ENCODE results near the gene LHFPL3.

The LHFPL3 gene

DNA sequence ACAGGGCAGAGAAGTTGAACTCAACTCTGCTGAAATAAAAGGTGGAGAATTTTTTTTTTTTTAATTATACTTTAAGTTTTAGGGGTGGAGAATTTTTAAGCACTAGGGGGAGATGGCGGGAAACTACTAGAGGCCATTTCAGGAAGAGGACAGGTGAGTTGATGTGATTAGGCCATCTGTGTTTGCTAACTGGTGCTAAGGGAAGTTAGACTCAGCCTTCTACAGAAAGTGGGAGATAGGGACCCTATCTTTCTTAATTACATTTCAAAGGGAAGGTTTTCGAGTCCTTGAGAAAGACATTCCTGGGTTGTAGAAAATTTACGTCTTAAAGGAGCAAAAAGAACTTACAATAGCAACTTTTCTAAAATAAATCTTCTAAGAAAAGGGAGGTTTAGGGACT, 124.8 kb downstream of the LHFPL3 start:
- H2BK120ac ChIP-seq (ENCODE audit: insufficient read depth, low read length, poor library complexity): no peak overlapping the region
- no peaks in the 10 kb centered on the region for H3K27me3 ChIP-seq (ENCODE audit: insufficient read depth, low read length)
- H3K79me1 ChIP-seq (ENCODE audit: low read length): no peaks in the 10 kb centered on the region
- H3K4me3 ChIP-seq (ENCODE audit: low read depth, low read length): no peak overlapping the region
- no peaks in the 10 kb centered on the region for H3K36me3 ChIP-seq (ENCODE audit: control insufficient read depth in 1 of 2, insufficient read depth in 2 of 2, low read length in 2 of 2)
- no peak overlapping the region for H3K14ac ChIP-seq (ENCODE audit: low read length)
- no peaks in the 10 kb centered on the region for H3K79me2 ChIP-seq (ENCODE audit: control insufficient read depth, insufficient read depth, low read length, poor library complexity)
- H3K18ac ChIP-seq (ENCODE audit: low read length): no peak overlapping the region
- H3K27ac ChIP-seq (ENCODE audit: low read depth, low read length): no peak overlapping the region
- no peak overlapping the region for H4K91ac ChIP-seq (ENCODE audit: low read depth, low read length)
- H2BK5ac ChIP-seq (ENCODE audit: low read depth, low read length, poor library complexity): no peak overlapping the region
- H3K4me1 ChIP-seq (ENCODE audit: control insufficient read depth in 1 of 2, insufficient read depth in 2 of 2, low read length in 2 of 2): no peaks in the 10 kb centered on the region
- H2AK5ac ChIP-seq (ENCODE audit: low read length): no peak overlapping the region
- no CpG with 5 or more reads among the region's 3 CpGs for WGBS (ENCODE audit: extremely low coverage, insufficient coverage, insufficient read length)
- H2AFZ ChIP-seq (ENCODE audit: insufficient read depth, low read length, poor library complexity): no peak overlapping the region
- peaks cover 3% of the 10 kb centered on the region for H3K9me3 ChIP-seq (ENCODE audit: insufficient read depth, low read depth, low read length)
- H3K4ac ChIP-seq (ENCODE audit: low read depth, low read length): no peak overlapping the region
- no peak overlapping the region for H3K4me2 ChIP-seq (ENCODE audit: low read length)
- no peak overlapping the region for H3K23ac ChIP-seq (ENCODE audit: low read length)
- no peak for DNase-seq
- no peak overlapping the region for H4K8ac ChIP-seq (ENCODE audit: low read depth, low read length)
- no peak overlapping the region for H3K9ac ChIP-seq (ENCODE audit: low read length)
- no peak overlapping the region for H2BK12ac ChIP-seq (ENCODE audit: low read length)
- no peak overlapping the region for H4K12ac ChIP-seq (ENCODE audit: low read depth, low read length)

DNA sequence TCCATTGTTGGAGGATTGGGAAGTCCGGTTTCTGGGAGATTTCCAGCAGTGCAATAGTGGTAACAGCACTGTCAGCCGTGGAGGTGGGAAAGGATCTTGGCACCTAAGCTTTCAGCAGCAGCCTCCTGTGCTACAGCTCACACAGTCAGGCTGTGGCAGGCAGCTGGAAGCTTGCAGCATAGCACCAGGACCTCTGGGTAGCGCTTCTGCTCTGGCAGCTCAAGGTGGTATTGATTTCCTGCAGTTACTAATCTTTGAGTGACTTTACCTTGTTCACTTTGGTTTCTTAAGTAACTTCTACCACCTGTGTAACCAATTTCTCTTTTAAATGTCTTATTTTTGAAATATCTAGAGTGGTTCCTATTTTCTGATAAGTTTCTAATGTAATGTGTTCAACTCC, 130.5 kb downstream of the LHFPL3 start:
- Histone ChIP-seq H3K79me1 (ENCODE audit: low read length) (no peaks in the 10 kb centered on the region), H3K79me2 (ENCODE audit: control insufficient read depth, insufficient read depth, low read length, poor library complexity) (no peaks in the 10 kb centered on the region), H2AK5ac (ENCODE audit: low read length) (no peak overlapping the region), H2BK120ac (ENCODE audit: insufficient read depth, low read length, poor library complexity) (no peak overlapping the region), H2BK12ac (ENCODE audit: low read length) (no peak overlapping the region), H3K14ac (ENCODE audit: low read length) (no peak overlapping the region), H2AFZ (ENCODE audit: insufficient read depth, low read length, poor library complexity) (no peak overlapping the region), H4K91ac (ENCODE audit: low read depth, low read length) (no peak overlapping the region), H3K23ac (ENCODE audit: low read length) (no peak overlapping the region), H3K18ac (ENCODE audit: low read length) (no peak overlapping the region), H2BK5ac (ENCODE audit: low read depth, low read length, poor library complexity) (no peak overlapping the region), H4K8ac (ENCODE audit: low read depth, low read length) (no peak overlapping the region), H3K4me2 (ENCODE audit: low read length) (no peak overlapping the region), H3K4ac (ENCODE audit: low read depth, low read length) (no peak overlapping the region), H3K9ac (ENCODE audit: low read length) (no peak overlapping the region), H3K4me3 (ENCODE audit: low read depth, low read length) (no peak overlapping the region), H3K36me3 (ENCODE audit: control insufficient read depth in 1 of 2, insufficient read depth in 2 of 2, low read length in 2 of 2) (no peaks in the 10 kb centered on the region), H3K27ac (ENCODE audit: low read depth, low read length) (no peak overlapping the region), H4K12ac (ENCODE audit: low read depth, low read length) (no peak overlapping the region), H3K9me3 (ENCODE audit: insufficient read depth, low read depth, low read length) (peaks cover under 1% of the 10 kb centered on the region), H3K27me3 (ENCODE audit: insufficient read depth, low read length) (no peaks in the 10 kb centered on the region), H3K4me1 (ENCODE audit: control insufficient read depth in 1 of 2, insufficient read depth in 2 of 2, low read length in 2 of 2) (no peaks in the 10 kb centered on the region)
- no peak for DNase-seq
- WGBS (ENCODE audit: extremely low coverage, insufficient coverage, insufficient read length): no CpG with 5 or more reads among the region's 3 CpGs

DNA sequence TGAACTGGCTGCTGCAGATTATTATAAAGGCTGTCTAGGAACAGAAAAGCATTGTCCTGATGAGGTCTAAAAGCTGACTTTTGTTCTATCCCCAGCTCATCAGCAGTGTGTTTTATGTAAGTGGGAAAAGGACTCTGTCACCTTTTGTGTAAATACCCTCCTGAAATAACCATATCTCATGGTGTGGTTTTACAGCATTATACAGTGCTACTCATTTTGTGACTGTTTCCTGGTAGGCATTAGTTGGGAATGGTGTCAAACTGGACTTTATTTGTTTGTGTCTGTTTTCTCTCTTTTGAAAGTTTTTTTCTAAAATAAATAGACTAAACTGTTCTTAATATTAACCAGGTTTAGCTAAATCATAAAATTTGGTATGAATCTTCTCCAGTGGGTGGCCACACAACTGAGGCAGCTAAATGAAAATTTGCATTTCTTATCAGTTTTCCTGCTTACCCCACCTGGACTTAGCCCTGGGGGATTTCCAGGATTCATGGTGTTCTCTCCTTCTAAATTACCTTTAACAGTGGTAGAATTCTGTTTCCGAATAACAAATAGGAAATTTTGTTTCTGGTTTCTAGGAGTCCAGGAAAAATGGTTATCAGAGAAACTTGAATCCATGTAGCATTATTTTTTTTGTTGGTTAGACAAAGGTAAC, 140.9 kb downstream of the LHFPL3 start:
- Histone ChIP-seq H3K14ac (ENCODE audit: low read length) (no peak overlapping the region), H2BK5ac (ENCODE audit: low read depth, low read length, poor library complexity) (no peak overlapping the region), H3K79me2 (ENCODE audit: control insufficient read depth, insufficient read depth, low read length, poor library complexity) (no peaks in the 10 kb centered on the region), H3K27ac (ENCODE audit: low read depth, low read length) (no peak overlapping the region), H2AFZ (ENCODE audit: insufficient read depth, low read length, poor library complexity) (no peak overlapping the region), H3K4ac (ENCODE audit: low read depth, low read length) (no peak overlapping the region), H3K79me1 (ENCODE audit: low read length) (no peaks in the 10 kb centered on the region), H3K23ac (ENCODE audit: low read length) (no peak overlapping the region), H2AK5ac (ENCODE audit: low read length) (no peak overlapping the region), H4K8ac (ENCODE audit: low read depth, low read length) (no peak overlapping the region), H3K4me2 (ENCODE audit: low read length) (no peak overlapping the region), H3K36me3 (ENCODE audit: control insufficient read depth in 1 of 2, insufficient read depth in 2 of 2, low read length in 2 of 2) (no peaks in the 10 kb centered on the region), H3K4me3 (ENCODE audit: low read depth, low read length) (no peak overlapping the region), H3K18ac (ENCODE audit: low read length) (no peak overlapping the region), H2BK12ac (ENCODE audit: low read length) (no peak overlapping the region), H4K91ac (ENCODE audit: low read depth, low read length) (no peak overlapping the region), H4K12ac (ENCODE audit: low read depth, low read length) (no peak overlapping the region), H3K27me3 (ENCODE audit: insufficient read depth, low read length) (no peaks in the 10 kb centered on the region), H3K9me3 (ENCODE audit: insufficient read depth, low read depth, low read length) (peaks cover 2% of the 10 kb centered on the region), H2BK120ac (ENCODE audit: insufficient read depth, low read length, poor library complexity) (no peak overlapping the region), H3K9ac (ENCODE audit: low read length) (no peak overlapping the region), H3K4me1 (ENCODE audit: control insufficient read depth in 1 of 2, insufficient read depth in 2 of 2, low read length in 2 of 2) (no peaks in the 10 kb centered on the region)
- WGBS (ENCODE audit: extremely low coverage, insufficient coverage, insufficient read length): no CpG with 5 or more reads among the region's 1 CpG
- no peak for DNase-seq

DNA sequence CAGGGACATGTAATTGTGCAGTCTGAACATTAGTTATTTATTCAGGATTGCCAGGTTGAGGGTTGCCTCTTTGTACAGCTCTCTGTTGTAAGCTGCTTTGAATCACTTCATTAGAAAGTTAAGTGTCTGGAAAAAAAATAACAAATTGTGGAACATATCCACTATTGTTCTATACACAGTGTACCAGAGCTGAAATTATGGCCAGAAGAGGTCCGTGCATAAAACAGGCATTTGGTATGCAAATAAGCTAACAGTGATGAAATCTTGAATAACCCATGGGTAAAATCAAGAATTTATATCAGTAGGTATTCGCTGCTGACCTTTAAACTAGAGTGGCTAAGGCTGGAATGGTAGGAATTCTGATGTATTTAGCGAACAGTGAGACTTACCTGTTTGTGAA, 152.1 kb downstream of the LHFPL3 start:
- no peak overlapping the region for H4K91ac ChIP-seq (ENCODE audit: low read depth, low read length)
- no peak overlapping the region for H3K18ac ChIP-seq (ENCODE audit: low read length)
- no peaks in the 10 kb centered on the region for H3K79me1 ChIP-seq (ENCODE audit: low read length)
- no CpG with 5 or more reads among the region's 3 CpGs for WGBS (ENCODE audit: extremely low coverage, insufficient coverage, insufficient read length)
- no peak overlapping the region for H2BK120ac ChIP-seq (ENCODE audit: insufficient read depth, low read length, poor library complexity)
- H2BK12ac ChIP-seq (ENCODE audit: low read length): no peak overlapping the region
- no peaks in the 10 kb centered on the region for H3K27me3 ChIP-seq (ENCODE audit: insufficient read depth, low read length)
- H3K4me3 ChIP-seq (ENCODE audit: low read depth, low read length): no peak overlapping the region
- no peak overlapping the region for H2AK5ac ChIP-seq (ENCODE audit: low read length)
- H3K79me2 ChIP-seq (ENCODE audit: control insufficient read depth, insufficient read depth, low read length, poor library complexity): no peaks in the 10 kb centered on the region
- H3K9ac ChIP-seq (ENCODE audit: low read length): no peak overlapping the region
- H4K12ac ChIP-seq (ENCODE audit: low read depth, low read length): no peak overlapping the region
- H2BK5ac ChIP-seq (ENCODE audit: low read depth, low read length, poor library complexity): no peak overlapping the region
- no peak overlapping the region for H3K23ac ChIP-seq (ENCODE audit: low read length)
- no peak overlapping the region for H2AFZ ChIP-seq (ENCODE audit: insufficient read depth, low read length, poor library complexity)
- no peak overlapping the region for H3K27ac ChIP-seq (ENCODE audit: low read depth, low read length)
- no peak overlapping the region for H3K14ac ChIP-seq (ENCODE audit: low read length)
- H3K4me2 ChIP-seq (ENCODE audit: low read length): no peak overlapping the region
- H3K9me3 ChIP-seq (ENCODE audit: insufficient read depth, low read depth, low read length): no peaks in the 10 kb centered on the region
- H4K8ac ChIP-seq (ENCODE audit: low read depth, low read length): no peak overlapping the region
- peak in 1 of 2 donors; percentile 38 for DNase-seq
- no peaks in the 10 kb centered on the region for H3K36me3 ChIP-seq (ENCODE audit: control insufficient read depth in 1 of 2, insufficient read depth in 2 of 2, low read length in 2 of 2)
- no peaks in the 10 kb centered on the region for H3K4me1 ChIP-seq (ENCODE audit: control insufficient read depth in 1 of 2, insufficient read depth in 2 of 2, low read length in 2 of 2)
- H3K4ac ChIP-seq (ENCODE audit: low read depth, low read length): no peak overlapping the region

Measured in trophoblast cell (in vitro differentiated cells and primary cell).